ENCODE data around the gene MIDN.
"Not testable (repeated sequence)": the region's sequence is repeated elsewhere in the genome, so short reads cannot be mapped to it uniquely, and the experiment has no call there.

Gene MIDN

DNA sequence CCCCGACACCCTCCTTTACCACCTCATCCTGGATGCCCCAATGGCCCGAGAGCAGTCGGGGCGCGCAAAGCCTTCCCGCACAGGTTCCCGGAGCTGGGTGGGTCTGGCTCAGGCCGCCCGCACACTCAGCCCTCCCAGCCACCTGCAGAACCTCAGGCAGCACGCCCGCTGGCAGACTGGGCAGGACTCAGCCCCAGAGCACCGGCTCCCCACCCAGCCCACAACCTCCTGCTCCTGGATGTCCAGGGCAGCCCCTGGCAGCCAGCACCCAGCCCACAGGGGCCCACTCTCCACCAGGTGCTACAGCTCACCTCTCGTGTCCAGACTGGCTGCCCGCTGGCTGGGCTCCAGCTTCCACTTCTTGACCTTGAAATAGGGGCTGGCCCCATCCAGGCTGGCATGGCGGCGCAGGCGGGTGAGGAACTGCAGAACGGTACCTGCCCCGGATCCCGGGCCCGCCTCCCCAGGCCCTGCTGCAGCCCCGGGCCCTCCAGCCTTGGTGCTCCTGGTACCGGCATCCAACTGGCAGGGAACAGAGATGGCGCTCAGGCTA is 15.2 kb upstream of the MIDN start:
- DNase-seq, result no peak

DNA sequence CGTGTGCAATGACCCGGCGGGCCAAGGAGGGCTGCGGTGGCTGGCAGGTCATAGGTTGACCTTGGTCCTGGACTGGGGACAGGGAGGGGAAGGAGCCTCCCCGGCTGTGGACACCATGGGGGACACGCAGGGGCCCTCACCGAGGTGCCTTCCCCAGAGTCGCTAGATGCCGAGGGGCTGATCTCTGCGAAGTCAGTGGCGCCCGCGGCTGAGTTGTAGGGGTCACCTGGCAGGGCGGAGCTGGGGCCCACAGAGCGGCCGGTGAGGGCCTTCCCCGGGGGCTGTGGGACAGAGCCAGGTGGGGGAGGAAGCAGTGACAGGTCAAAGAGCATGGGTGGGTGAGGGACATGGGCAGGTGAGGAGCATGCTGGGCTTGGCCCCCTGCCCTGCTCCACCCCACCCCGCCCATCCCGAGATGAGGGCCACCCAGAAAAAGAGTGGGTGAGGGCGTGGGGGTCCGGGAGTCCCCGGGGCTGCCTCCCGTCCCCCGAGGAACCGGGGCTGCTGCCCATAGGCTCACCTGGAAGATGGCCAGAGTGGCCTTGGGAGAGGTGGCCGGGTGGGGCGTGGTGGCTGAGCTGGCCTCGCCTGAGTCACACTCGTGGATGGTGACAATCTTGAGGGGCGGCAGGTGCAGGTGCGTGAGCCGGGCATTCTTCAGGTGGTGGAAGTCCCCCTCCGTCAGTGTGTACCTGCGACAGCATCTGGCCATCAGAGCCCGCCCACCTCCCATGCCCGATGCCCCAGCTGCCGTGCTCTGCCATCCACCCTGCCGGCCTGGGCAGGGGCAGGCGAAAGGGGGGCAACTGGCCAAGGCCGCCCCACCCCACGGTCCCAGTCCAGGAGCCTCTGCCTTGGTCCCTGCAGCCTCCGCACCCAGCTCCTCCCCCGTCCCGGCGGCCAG is 14.1 kb upstream of the MIDN start:
- no peak for DNase-seq

DNA sequence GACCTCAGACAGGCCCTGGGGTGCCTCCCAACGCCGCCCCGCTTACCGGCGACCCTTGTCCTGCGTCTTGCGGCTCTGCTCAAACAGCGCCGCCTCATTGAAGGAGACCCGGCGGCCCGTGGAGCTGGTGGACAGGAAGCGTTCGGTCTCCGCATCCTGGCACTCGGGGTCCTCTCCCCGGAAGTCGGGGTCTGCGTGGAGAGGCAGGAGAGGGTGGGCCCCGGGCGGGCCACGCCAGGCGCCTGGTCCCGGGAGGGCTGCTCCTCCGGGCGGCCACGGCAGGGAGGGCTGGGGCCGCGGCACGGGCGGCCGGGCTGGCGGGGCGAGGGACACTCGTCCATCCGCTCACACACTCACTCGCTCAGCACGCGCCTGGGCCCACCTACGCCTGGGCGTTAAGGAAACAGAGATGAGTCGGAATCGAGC is 13.4 kb upstream of the MIDN start:
- no peak for DNase-seq

DNA sequence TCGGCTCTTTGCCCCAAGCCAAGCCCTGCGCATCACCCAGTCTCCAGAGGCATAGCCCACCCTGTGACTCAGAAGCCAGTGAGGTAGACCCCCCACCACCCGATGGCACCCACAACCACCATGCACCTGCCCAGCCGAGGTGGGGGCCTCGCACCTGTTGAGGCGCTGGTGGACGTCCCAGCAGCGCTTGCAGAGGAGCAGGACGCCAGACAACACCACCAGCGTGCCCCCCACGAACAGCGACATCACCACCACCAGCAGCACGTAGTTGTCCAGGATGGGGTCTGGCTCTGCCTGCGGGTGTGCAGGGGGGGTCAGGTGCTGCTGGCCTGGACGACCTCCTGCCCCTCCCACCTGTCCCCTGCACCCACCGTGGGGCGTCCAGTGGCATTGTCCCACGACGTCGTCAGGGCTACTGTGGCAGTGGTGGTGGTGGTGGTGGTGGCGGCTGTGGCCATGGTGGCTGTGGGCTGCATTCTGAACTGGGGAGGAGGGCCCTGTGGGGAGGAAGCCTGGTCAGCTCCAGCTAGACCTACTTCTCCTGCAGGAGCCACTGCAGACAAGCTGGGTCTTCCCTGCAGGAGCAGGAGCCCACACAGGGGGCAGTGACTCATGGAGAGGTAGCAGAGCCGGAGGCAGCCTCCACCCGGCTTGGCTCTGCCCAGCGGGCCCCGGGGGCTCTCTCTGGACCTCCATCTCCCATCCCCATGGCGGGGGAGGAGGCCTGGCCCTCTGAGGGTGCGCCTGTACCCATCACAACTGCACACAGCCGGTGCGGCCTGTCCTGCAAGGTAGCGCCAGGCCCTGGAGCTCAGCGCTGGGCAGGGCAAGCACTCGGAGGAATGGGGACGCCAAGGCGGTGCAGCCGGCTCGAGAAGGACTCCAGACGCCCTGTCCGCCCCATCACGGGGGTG is 12.5 kb upstream of the MIDN start:
- DNase-seq, result no peak

DNA sequence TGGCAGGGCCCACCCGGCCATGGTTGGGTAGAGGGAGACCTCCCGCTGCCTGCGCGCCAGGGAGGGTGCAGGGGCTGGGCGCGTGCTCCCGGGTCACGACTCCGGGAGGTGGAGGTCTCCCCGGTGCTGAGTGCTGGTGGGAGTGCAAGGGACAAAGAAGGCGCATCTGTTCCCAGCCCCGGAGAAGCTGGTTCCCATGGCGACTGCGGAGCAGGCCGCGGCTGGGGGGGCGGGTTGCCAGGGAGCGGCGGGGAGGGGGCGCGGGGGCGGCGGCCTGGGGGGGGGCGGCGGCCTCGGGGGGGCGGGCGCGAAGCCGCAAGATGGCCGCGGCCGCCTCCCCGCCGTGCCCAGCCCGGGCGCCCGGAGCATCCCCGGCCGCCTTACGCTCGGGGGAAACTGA is 11.8 kb upstream of the MIDN start:
- DNase-seq, result no peak

DNA sequence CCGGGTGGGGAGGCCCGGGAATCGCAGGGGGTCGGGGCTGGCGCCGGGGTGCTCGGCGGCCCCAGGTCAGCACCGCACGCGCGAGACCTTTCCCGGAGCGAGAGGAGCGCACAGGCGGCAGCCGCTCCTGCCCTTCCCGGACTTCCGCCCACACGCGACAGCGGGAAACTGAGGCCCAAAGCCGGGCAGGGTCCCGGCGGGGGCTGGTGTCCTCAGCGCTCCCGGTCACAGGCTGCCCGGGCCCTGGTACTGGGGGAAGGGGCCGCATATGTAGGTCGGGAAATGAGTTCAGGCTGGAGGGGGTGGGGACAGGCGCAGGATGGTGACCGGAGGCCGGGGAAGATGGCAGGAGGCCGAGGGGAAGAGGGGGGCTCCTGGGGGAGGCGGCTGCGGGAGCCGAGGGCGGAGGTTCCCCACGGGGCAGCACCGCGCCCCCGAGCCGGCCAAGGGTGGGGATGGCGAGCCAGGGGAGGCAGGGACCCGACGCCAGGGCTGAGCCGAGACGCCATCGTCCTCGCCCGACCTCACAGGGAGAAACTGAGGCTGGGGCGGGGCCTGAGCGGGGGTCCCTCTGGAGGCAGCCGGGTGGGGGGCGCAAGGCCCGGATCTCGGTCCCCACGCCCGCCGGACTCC is 11.2 kb upstream of the MIDN start:
- no peak for DNase-seq

DNA sequence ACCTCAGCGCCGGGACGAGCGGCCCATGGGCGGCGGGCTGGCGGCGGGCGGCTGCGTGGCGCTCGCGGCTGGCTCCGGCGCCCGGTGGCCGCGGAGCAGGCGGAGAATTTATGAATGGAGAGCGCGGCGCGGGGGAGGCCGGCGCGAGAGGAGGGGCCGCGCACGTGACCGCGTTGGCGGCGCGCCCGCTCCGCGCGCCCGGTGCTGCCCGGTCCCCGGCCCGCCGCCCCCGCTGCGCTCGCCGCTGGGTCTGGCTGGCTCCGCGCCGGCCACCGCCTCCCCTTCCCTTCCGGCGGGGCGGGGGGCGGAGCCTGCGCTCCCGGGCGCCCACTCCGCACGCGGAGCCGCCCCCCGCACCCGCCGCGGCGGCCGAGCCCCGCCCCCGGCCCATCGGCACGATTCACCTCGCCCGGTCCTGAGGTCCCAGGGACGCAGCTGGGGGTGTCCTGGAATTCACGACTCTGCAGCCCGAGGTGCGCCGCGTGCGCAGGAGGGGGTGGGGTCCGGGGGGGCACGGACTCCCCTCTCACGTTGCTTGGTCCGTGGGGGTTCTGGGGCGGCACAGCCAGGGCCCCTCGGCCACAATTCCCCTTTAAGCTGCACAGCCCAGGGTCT is 10.5 kb upstream of the MIDN start, which contains the start of gene CBARP:
TSS of gene CBARP (minus strand) at position 252 of the 615 bp plus-strand sequence. CDS start 1,905 bp downstream, outside the sequence.
- no peak for DNase-seq

DNA sequence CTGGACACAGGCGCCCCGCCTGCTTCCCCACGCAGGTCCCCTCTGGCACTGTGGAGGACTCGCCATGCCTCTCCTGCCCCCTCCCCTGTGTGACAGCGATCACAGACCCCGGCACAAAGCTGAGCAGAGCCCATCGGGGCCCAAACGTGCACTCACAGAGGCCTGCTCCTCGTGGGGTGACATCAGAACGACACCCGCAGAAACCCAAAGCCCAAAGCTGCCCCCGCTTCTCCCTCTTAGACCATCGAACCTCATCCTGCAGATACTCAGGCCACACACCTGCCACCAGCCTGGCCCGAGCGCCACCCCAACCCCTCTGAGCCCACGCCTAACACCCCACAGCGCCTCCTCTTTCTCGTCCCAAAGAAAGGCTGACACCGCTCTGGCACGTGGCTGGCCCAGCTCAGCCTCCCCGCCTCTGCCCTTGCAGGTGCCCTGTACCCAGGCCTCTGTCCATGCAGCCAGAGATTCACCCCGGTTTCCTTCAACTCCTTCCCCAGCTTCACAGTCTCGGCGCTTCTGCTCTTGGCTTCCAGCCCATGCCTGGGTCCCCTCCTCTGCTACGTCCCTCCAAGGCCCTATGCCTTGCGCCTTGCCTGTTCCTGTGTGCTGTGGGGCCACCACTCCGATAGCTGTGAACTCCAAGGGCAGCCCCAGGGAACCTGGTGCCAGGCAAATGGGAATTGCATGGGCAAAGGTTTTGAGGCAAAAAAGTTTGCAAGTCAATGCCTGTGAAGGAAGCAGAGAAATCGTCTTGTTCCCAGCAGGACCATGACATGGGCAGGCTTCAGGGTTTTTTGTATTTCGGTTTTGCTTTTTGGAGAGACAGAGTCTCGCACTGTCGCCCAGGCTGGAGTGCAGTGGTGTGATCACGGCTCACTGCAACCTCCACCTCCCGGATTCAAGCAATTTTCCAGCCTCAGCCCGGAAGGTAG is 9.7 kb upstream of the MIDN start:
- no peak for DNase-seq

DNA sequence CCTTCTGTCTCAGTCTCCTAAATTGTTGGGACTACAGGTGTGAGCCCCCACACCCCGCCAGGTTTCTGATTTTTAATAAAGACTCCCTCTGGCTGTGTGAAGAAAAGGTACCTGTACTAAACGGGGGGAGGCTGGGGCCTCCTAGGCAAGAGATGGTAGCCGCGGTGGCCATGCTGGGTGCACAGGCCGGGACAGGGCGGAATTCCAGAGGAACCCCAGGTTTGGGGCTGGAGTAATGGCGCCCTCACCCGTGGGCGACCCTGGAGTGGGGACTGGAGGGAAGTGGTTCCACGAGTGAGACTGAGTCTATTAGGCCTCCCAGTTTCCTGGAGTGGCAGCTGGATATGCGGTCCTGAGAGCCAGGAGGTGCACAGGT is 9.0 kb upstream of the MIDN start:
- DNase-seq, result no peak

DNA sequence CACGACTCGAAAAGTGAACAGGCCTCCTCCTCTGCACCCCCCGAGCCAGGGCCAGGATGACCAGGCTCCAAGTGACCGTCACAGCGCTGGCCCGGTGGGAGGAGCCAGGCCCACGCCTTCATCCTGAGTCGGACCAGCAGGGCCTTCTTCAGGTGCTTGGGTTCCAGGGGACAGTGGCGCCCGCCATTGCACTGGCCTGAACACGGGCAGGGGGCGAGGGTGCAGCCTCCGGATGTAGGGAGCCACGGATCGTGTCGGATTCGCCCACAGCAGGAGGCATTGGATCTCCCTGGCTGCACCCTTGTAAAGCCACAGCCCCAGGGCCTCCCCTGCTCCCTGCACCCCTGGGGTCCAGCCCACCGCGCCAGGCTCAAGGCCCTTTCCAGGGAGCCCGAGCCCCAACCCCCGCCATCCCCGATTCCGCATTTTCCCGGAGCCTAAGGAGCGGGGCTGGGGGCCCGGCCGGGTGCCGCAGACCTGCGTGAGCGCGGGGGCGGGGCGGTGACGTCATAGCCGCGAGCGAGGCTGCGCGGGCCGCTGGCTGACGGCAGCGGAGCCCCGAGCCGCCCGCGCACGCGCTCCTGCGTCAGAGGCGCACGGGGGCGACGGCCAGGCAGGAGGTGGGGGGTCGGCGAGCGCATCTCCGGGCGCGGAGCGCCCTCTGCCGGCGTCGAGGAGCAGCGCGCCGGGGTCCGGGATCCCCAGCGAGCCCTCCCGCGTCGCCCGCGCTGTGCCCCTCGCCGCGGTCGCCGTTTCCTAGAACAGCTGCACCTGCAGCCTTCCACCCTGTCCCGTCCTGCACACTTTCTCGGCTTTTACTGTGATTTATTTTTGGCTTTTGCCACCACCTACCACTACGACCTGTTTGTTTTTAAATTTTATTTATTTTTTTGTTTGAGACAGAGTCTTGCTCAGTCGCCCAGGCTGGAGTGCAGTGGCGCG is 8.3 kb upstream of the MIDN start:
- peak; percentile 93 for DNase-seq

DNA sequence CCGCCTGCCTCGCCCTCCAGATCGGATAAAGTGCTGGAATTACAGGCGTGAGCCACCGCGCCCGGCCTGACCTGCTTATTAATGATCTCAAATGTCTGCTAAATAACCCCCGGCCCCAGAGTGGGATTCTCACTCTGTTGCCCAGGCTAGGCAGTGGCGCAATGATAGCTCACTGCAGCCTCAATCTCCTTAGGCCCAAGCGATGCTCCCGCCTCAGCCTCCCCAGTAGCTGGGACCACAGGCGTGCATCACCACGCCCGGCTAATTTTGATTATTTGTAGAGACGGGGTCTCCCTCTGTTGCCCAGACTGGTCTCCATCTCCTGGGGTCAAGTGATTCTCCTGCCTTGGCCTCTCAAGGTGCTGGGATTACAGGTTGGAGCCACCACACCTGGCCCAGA is 7.5 kb upstream of the MIDN start:
- no peak for DNase-seq

DNA sequence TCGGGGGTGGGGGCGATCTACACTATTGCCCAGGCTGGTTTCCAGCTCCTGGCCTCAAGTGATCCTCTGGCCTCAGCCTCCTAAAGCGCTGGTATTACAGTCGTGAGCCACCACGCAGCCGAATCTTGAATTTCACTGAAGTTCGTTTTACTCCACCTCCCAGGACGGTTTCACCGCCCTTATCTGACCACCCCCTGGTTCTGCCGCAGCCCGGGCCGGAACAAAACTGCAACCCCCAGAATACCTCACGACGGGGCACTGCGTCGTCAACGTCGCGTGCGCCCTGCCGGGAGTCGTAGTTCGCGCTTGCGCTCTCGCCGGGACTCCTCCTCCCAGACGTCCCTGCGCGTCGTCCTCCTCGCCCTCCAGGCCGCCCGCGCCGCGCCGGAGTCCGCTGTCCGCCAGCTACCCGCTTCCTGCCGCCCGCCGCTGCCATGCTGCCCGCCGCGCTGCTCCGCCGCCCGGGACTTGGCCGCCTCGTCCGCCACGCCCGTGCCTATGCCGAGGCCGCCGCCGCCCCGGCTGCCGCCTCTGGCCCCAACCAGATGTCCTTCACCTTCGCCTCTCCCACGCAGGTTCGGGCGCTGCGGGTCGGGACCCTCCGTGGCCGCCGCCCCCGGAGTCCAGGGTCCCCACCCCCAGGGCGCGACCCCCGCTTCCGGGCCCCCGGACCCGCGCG is 6.8 kb upstream of the MIDN start, which contains the start of gene ATP5F1D:
TSS of gene ATP5F1D (plus strand) at position 335 of the 679 bp plus-strand sequence. CDS start at position 435, 100 bp downstream.
- DNase-seq, result peak; percentile 93

DNA sequence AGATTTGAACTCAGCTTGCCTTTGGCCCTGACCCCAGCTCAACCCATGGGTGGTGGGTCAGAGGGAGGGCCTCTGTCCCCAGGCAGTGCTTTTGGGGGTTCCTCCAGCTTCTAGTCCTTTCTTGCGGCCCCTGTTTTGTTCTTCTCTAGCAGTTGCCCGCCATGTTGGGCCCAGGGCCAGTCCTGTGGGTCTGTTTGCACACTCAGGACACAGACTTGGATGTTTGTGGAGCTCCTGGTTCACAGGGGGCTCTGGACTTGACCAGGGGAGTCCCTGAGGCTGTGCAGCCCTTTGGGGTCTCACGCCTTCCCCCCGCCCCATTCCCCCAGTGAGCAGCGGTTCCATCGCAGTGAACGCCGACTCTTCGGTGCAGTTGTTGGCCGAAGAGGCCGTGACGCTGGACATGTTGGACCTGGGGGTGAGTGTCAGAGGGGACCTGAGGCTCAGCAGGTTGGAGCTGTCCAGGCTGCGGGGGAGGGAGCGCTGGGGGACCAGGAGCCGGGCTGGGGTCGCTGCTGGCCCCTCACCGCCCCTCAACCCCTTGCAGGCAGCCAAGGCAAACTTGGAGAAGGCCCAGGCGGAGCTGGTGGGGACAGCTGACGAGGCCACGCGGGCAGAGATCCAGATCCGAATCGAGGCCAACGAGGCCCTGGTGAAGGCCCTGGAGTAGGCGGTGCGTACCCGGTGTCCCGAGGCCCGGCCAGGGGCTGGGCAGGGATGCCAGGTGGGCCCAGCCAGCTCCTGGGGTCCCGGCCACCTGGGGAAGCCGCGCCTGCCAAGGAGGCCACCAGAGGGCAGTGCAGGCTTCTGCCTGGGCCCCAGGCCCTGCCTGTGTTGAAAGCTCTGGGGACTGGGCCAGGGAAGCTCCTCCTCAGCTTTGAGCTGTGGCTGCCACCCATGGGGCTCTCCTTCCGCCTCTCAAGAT is 4.4 kb upstream of the MIDN start:
- DNase-seq, result peak; percentile 87

DNA sequence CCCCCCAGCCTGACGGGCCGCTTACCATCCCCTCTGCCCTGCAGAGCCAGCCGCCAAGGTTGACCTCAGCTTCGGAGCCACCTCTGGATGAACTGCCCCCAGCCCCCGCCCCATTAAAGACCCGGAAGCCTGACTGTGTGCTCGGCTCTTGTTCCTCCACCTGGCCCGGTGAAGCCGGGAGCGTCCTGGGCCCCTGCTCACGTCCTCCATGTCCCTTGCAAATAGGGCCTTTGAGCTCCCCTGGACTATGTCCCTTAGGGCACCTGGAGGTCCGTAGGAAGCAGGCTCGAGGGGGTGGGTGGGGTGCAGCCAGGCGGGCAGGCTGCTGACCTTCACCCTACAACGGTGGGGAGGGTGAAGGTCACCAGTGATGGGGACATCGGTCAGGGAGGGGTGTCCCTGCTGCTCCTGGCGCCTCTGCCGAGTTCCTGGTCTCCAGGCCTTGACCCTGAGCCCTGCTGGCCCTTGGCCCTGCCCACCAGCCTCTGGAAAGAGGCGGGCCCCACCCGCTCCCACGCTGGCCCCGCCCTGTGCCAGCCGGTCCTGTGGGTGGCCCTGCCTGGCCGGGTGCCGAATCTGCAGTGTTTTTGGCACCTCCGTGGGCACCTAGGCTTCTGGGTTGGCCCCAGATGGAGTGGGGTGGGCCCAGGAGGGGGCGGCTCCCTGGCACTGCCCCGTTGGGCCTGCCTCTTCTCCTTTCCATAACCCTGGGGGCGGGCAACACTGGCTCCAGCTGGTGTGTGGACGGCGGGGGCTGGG is 3.5 kb upstream of the MIDN start:
- DNase-seq, result no peak

DNA sequence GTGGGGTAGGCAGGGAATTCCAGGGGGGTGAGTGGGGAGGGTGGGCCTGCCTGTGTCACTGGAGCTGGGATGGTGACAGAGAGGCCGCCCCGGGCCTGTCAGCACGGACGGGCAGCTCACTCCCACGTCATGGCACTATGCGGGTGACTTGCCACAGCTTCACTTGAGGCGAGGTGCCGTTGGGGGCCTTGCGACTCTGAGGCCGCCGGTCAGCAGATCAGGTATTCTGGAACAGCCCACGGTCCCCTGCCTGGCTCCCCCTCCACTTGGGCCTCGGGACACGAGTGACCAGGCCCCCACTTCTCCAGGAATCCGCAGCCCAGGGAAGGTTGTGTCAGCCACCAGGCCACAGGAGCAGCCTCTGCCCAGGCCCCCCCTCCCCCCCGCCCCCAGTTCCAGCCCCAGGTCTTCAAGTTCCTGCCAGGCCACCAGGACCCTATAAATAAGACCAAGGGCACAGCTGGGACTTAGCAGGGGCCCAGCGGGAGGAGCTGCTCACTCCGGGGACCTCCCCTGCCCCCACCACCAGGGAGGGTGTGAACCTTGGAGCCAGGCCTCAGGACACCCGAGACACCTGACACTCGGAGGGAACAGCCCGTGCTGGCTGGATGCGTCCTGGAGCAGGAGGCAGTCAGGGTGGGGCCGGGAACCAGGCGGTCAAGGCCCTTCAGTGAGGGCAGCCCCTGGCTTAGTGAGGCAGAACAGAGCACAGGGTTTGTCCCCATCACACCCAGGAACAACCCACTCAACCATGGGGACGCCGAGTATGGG is 2.7 kb upstream of the MIDN start:
- no peak for DNase-seq

DNA sequence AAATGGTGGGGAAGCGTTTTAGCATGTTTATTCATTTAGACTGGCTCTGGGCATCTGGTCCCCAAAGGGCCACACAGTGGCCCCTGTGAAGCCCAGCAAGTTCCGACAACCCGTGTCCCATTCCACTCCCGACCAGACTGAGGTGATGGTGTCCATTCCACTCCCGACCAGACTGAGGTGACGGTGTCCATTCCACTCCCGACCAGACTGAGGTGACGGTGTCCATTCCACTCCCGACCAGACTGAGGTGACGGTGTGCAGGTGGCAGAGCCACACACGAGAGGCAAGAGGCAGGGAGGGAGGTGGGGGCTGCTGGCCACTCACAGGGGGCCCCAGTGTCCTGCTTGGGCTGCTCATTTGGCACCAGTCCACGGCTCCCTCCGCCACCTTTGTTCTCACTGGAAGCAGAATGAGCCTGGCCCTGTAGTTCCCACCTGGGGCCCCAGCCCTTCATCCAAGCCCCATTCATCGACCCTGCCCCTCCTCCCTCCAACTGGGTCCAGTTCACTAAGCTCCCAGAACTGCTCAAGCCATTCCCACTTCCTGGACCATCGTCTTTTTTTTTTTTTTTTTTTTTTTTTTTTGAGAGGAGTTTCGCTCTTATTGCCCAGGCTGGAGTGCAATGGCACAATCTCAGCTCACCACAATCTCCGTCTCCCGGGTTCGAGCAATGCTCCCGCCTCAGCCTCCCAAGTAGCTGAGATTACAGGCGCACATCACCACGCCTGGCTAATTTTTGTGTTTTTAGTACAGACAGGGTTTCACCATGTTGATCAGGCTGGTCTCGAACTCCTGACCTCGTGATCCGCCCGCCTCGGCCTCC is 1.9 kb upstream of the MIDN start:
- DNase-seq, result not testable (repeated sequence)

All from stimulated activated CD4-positive, alpha-beta T cell treated with anti-CD3 and anti-CD28 coated beads, Interleukin-4, amount 100 ng/mL, for 1 hour (primary cell).